GM19463 (cell line): ENCODE data around the gene HAO2.
"Not testable (repeated sequence)": the region's sequence is repeated elsewhere in the genome, so short reads cannot be mapped to it uniquely, and the experiment has no call there.

Experiments
- ATAC-seq: cut with Tn5 transposase; IDR thresholded peaks from one replicate; pipeline ENCODE4 v1.9.1; 2021; ENCODE audit warnings: mild to moderate bottlenecking, moderate library complexity; ENCODE audit not compliant: unreplicated experiment

Gene HAO2

GRCh38 chr1:119341372-119341947, 27.1 kb upstream of the HAO2 start:
- ATAC-seq = no peak

GRCh38 chr1:119345398-119345797, 23.2 kb upstream of the HAO2 start:
- no peak for ATAC-seq

GRCh38 chr1:119347858-119348257, 20.7 kb upstream of the HAO2 start:
- ATAC-seq = peak; percentile 80

- ATAC-seq = no peak
Observed at GRCh38 chr1:119348941-119349340, 19.6 kb upstream of the HAO2 start.

- ATAC-seq = not testable (repeated sequence)
Observed at GRCh38 chr1:119350866-119351265, 17.7 kb upstream of the HAO2 start.

GRCh38 chr1:119351997-119352396, 16.6 kb upstream of the HAO2 start:
- ATAC-seq = no peak

GRCh38 chr1:119353836-119354235, 14.7 kb upstream of the HAO2 start:
- no peak for ATAC-seq

GRCh38 chr1:119358636-119359035, 9.9 kb upstream of the HAO2 start:
- ATAC-seq = no peak

GRCh38 chr1:119359730-119360129, 8.9 kb upstream of the HAO2 start:
- no peak for ATAC-seq

- ATAC-seq = no peak
Observed at GRCh38 chr1:119361205-119361604, 7.4 kb upstream of the HAO2 start.

GRCh38 chr1:119361620-119362344, 6.8 kb upstream of the HAO2 start:
- ATAC-seq = no peak

- ATAC-seq = no peak
Observed at GRCh38 chr1:119363162-119363561, 5.4 kb upstream of the HAO2 start.

GRCh38 chr1:119364640-119365039, 3.9 kb upstream of the HAO2 start:
- ATAC-seq = no peak

- peak; percentile 86 for ATAC-seq
Observed at GRCh38 chr1:119366424-119366823, 2.2 kb upstream of the HAO2 start.

GRCh38 chr1:119367432-119368124, 1.0 kb upstream of the HAO2 start:
- no peak for ATAC-seq

GRCh38 chr1:119370748-119371147, 2.2 kb downstream of the HAO2 start:
- no peak for ATAC-seq

GRCh38 chr1:119371815-119372214, 3.2 kb downstream of the HAO2 start:
- ATAC-seq = no peak

- ATAC-seq = peak; percentile 71
Observed at GRCh38 chr1:119372503-119373086, 4.0 kb downstream of the HAO2 start.

- no peak for ATAC-seq
Observed at GRCh38 chr1:119373465-119373864, 4.9 kb downstream of the HAO2 start.

GRCh38 chr1:119374208-119374874, 5.8 kb downstream of the HAO2 start:
- no peak for ATAC-seq

- ATAC-seq = no peak
Observed at GRCh38 chr1:119375366-119375765, 6.8 kb downstream of the HAO2 start.
